Fibroblast of the aortic adventitia (primary cell): ENCODE measurements around the gene IGF1. TPM values are rescaled to one million over a fixed set of nuclear protein-coding genes. Genes with fewer than 3 reads are reported as not detected.

ENCODE experiments used
- DNase-seq: peaks from one replicate; pipeline ENCODE4 v3.0.0-alpha.2; 2010; ENCODE audit warnings: low read depth
- H3K4me3 ChIP-seq: 2 replicates; pipeline ENCODE4 v1.5.1; 2011; ENCODE audit warnings: low read depth, mild to moderate bottlenecking, control low read depth, low read length, moderate library complexity
- total RNA-seq: library from RNA; depleted of rRNA; stranded (reverse); fragments of >200 nt; gene quantifications from 2 replicates; pipeline ENCODE4 v1.2.3, GENCODE V29; 2012; ENCODE audit warnings: low replicate concordance
- TF ChIP-seq, protein P1 (sequence below): IDR thresholded peaks from 2 replicates; pipeline ENCODE4 v1.5.1; 2011; ENCODE audit warnings: mild to moderate bottlenecking, low read length, control low read depth, inconsistent platforms; ENCODE audit not compliant: insufficient read depth

Gene IGF1
- total RNA-seq, 1 donor: 0.63 TPM

DNA sequence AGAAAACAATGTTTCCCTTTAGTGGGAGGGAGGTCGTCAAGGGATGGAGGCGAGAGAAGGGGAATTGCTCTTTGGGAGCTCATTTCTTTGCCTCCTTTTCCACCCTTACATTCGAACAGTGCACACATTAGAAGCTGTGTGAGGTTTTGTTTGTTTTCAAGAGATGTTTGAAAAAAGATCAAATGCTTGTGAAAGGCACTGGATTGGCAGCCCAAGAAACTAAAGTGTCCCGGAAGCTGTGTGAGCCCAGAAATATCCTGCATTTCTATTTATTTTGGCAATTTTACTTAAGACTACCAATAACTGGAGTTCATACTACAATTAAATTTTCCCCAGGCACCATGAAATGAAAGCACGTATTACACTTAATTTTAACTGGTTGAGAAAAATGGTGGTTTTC is 67.0 kb downstream of the IGF1 start:
- no peak overlapping the region for H3K4me3 ChIP-seq
- no peak for DNase-seq
- TF ChIP-seq, protein P1, sequence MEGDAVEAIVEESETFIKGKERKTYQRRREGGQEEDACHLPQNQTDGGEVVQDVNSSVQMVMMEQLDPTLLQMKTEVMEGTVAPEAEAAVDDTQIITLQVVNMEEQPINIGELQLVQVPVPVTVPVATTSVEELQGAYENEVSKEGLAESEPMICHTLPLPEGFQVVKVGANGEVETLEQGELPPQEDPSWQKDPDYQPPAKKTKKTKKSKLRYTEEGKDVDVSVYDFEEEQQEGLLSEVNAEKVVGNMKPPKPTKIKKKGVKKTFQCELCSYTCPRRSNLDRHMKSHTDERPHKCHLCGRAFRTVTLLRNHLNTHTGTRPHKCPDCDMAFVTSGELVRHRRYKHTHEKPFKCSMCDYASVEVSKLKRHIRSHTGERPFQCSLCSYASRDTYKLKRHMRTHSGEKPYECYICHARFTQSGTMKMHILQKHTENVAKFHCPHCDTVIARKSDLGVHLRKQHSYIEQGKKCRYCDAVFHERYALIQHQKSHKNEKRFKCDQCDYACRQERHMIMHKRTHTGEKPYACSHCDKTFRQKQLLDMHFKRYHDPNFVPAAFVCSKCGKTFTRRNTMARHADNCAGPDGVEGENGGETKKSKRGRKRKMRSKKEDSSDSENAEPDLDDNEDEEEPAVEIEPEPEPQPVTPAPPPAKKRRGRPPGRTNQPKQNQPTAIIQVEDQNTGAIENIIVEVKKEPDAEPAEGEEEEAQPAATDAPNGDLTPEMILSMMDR: no peak

DNA sequence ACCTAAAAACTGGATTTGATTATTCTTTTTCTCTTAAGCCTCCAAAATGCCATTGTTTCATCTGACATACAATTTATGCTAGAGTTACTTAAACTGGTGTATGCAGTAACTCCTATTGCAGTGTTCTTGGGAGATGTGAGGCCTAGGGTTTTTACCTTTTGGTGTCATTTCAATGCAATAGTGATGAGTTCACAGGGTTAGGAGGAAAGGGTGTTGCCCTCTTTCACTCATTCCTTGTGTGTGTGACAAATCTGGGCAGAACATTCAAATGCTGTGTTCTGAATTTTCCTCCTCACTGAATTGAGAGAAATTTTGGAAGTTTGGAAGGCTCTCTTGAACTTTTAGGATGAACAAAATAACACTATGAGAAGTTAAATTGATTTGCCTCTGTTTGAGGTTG is 69.9 kb downstream of the IGF1 start:
- no peak overlapping the region for H3K4me3 ChIP-seq
- TF ChIP-seq, protein P1: no peak
- DNase-seq: no peak

DNA sequence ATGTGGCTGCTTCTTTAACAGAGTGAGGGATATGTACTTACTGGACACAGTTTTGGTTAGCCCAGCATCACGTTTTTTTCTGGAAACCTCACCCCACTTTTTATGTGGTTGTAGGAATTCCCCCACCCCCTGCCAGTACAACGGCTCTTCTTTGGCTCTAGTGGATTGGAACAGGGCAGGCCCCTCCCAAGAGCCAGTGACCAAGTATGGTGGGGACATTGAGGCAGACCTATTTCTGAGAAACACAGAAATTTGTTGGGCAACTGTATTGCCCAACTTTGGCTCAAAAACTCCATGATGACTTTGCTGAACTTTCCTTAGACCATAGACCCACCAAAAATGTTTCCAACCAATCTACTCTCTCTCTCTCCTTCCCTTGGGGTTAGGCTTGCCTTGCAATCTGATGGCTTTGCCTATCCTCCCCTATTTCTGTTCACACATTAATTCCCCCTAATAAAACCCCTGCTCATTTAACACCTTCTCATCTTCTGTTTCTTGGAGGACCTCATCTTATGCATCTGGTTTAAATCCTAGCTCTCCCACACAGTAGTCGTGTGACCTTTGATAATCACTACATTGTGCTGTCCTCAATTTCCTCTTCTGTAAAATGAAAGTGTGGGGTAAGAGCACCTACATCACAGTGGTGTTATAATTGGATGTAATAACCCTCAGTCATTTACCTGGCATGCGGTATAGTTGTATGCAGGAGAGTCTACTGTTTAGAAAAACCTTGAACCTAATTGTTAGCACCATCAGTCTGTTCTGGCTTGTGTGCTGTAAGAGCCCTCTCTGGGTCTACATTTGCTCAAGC is 71.7 kb downstream of the IGF1 start:
- TF ChIP-seq, protein P1: no peak
- DNase-seq: no peak
- no peak overlapping the region for H3K4me3 ChIP-seq

DNA sequence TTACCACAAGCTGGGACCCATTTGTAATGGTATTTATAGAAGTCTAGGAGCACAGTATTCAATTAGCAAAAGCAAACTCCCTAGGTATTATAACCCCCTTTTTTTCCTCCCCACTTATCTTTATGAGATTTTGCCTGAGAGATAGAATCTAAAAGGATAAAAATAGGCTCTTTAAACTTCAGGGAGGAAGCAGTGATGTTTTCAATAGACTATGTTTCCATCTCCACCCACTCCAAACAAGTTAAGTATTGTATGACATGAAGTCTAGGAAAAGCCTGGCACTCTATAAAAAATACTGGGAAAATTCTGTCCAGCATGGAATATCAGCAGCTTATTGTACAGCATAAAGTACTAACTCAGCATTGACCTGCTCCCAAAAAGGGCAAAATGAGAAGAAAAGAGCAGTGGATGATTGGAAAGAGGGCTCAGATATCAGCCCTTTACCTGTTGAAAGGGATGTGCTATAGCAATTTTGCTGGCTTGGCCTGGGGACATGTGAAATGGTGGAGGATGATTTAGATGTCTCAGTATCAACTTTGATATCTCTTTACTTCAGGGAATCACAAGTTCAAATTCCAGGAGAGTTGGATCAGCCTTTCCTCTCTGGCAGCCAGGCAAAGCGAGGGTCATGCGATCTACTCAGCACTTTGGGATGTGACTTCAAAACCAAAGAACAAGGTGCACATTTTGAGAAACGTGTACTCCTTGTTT is 72.4 kb downstream of the IGF1 start:
- H3K4me3 ChIP-seq: no peak overlapping the region
- TF ChIP-seq, protein P1: no peak
- DNase-seq: peak; percentile 5

DNA sequence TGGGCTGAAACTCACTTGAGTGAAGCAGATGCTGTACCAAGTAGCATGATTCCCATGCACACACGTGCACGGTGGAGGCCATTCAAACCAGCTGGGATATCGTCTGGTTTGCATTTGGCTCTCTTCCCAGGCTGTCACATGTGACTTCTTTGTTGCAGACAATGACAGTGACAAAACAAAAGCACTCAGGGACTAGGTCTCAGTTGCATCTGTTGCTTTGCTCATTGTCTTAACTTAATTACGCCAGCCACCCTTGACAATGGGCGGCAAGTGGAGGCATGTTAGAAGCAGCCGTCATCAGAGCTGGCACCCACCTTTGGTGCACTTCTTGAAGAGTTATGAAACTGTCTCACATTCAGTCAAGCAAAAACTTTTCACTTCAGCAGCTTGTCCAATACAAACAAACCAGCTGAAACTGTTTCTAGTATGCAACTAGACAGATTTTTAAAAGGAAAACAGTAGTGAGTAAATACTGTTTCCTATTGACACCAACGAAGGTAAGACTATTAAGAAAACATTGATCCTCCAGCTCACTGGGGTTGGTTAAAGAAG is 74.3 kb downstream of the IGF1 start:
- no peak overlapping the region for H3K4me3 ChIP-seq
- TF ChIP-seq, protein P1: no peak
- DNase-seq: peak; percentile 6

DNA sequence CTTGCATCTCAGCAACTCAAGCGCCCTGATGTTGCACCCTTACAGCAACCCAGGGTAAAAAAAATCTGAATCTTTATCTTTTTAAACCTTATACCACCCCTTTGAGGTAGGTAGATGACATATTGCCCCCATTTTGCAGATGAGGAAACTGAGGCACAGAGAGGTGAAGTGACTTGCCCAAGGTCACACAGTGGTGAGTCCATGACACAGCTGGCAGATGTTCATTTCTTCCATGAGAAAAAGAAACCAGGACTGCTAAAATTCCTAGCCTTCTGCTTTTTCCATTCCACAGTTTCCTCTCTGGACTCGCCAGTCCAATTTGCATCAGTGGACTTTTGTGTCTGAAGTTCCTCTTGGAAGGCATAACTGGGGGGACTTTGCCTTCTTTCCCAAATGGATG is 79.3 kb downstream of the IGF1 start:
- no peak for DNase-seq
- H3K4me3 ChIP-seq: no peak overlapping the region
- TF ChIP-seq, protein P1: no peak
